Measurements from ENCODE around the gene PTPRR.

- TF ChIP-seq TAF1 (IDR thresholded peaks at IDR 0.05; ENCODE audit: low read depth) (no peak), RAD21 (IDR thresholded peaks at IDR 0.05; ENCODE audit: low read depth) (no peak), EP300 (IDR thresholded peaks at IDR 0.05; ENCODE audit: borderline replicate concordance) (no peak), REST (IDR thresholded peaks at IDR 0.05; ENCODE audit: low read depth) (no peak), FOXM1 (IDR thresholded peaks at IDR 0.05; ENCODE audit: borderline replicate concordance, low read depth) (no peak), MAX (IDR thresholded peaks at IDR 0.05) (no peak), YY1 (IDR thresholded peaks at IDR 0.05; ENCODE audit: low read depth) (no peak), EGR1 (IDR thresholded peaks at IDR 0.05) (no peak), TCF12 (IDR thresholded peaks at IDR 0.05; ENCODE audit: low read depth) (no peak), USF1 (IDR thresholded peaks at IDR 0.05) (no peak), CREB1 (IDR thresholded peaks at IDR 0.05; ENCODE audit: low read depth) (no peak), CEBPB (IDR thresholded peaks at IDR 0.05) (no peak), TEAD4 (IDR thresholded peaks at IDR 0.05) (no peak), ZBTB7A (IDR thresholded peaks at IDR 0.05; ENCODE audit: low read depth) (no peak)
These were observed 170.6 kb downstream of the PTPRR start for GRCh38 chr12:70749931-70750330.

Measured in Ishikawa (cell line).